SHP77 (cell line): ENCODE data around the gene CRB2.

ENCODE experiments used
- DNase-seq, 2 experiments: peaks; one replicate each; lab custom pipeline; 2025; lab: John Stamatoyannopoulos, UW

CRB2 gene

DNA sequence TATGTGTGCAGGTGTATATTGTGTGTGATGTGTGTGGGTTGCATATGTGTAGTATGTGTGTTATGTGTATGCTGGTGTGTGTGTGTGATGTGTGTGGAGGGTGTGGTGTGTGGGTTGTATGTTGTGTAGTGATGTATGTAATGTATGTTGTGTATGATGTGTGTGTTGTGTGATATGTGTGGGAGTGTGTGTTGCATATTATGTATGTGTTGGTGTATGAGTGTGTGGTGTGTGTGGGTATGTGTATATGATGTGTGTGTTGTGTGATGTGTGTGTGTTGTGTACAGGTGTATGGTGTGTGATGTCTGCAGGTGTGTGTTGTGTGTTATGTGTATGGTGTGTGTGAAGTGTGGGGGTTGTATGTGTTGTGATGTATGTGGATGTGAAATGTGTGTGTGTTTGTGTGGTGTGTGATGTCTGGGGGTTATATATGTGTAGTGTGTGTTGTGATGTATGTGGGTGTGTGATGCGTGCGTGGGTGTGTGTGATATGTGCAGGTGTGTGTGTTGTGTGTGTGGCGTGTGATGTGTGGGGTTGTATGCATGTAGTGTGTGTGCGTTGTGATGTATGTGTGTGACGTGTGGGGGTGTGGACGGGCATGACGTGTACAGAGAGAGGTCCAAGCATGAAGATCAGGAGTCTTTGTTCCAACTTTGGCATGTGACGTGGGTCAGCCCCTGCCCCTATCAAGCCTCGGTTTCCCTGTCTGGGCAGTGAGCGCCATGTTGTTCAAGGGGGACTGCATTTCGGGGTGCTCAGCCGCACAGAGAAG lies 8.5 kb upstream of the CRB2 start:
- DNase-seq, result peak in 1 of 2 experiments; percentile 31

DNA sequence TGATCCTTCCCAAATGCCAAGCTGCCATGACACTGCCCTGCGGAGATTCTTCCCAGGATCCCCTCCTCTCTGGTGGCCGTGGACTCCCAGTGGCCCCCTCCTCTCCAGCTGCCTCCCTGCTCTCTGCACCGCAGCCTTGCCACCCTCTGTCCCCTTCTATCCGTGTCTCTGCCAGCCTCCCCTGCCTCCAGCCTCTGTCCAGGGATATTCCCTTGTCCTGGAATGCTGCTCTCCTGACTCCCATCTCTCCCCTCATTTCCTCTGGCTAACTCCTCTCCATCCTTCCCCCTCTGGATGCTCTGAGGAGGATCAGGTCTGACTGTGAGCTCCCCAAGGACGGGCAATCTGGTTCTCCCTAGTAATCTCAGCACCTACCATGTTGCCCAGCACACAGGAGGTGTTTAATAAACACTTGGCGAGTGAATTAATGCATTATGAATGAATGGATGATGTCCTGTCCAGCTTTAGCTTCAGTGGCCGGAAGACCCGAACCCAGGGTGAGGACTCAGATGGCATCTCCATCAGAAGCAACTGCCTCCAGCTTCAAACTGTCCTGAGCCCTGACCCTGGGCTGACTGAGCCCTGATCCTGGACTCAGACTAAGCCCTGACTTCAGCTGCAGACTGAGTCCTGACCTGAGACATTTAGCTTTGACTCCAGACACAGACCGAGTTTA lies 7.5 kb upstream of the CRB2 start:
- no peak for DNase-seq

DNA sequence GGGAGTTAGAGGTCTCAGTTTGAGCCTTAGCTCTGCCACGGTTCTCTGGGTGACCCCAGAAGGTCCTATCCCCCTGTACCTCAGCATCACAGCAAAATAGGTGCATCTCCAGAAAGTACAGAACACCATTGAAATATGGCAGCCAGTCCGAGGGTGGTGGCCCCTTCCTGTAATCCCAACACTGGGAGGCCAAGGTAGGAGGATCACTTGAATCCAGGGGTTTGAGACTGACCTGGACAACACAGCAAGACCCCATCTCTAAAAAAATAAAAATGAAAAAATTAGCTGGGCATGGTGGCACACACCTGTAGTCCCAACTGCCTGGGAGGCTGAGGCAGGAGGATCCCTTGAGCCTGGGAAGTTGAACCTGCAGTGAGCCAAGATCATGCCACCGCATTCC lies 7.0 kb upstream of the CRB2 start:
- DNase-seq, result no peak

DNA sequence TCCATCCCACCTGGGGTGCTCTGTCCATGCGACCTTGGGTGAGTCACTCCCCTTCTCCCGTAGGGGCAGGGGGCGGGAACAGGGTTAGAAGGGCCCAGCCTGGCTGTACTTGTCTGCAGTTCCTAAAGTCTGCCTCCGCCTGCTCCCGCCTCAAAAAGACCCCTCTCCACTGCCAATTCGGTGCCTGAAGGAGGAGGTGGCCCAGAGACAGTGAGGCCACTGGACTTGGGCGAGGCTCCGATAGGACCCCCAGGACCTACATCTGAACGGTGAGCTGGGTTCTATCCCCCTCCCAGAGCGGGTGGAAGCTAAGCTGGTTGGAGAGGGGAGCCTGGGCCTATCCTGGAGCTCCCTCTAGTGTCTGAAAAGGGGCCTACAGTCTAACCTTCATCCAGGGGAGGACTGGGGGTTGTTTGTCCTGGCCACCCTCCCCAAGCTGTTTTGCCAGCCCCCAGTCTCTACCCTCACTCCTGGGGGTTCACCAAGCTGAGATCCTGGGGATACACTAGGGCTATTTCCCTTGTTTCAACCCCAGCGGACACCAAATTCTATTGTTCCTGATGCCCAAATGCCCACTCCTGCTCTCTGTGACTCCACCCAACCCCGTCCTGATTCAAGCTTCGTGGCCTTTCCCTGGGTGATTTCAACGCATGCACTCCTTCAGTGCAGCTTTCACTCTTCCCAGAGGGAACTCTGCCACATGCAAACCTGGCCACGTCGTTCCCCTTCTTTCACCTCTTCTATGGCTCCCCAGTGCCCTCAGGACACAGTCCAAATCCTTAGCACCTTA lies 6.1 kb upstream of the CRB2 start:
- peak; percentile 57 to 72 for DNase-seq

DNA sequence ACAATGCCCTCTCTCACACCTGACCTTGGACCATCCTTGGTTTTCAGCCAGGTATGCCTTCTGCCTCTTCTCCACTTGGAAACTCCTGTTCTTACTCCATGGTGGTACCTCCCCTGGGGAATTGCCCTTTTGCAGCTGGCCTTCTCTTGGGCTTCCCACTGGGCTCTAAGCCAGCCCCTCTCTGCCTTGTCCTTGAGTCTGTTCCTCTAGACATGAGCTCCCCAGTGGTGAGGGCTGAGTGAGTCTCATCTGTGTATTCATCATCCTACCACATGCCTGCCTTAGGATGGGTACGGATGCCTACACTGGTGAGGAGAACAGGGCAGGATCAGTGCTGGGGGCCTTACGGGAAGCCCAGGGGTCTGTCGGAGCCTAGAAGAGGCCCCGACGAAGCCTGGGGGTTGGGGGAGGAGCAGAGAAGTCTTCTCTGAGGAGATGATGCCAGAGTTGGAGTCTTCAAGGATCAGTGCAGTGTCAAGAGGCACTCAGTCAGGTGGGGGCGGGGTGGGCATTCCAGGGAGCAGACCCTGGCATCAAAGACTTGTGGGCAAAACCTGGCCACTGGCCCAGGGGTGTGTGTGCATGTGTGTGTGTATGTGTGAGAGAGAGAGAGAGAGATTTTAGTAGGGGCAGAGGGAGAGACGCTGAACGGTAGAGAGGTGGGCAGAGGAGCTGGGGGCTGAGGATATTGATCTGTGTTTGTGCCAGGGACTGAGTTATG lies 5.2 kb upstream of the CRB2 start:
- peak in 1 of 2 experiments; percentile 22 for DNase-seq

GRCh38 chr9:123353041-123353440 lies 3.0 kb upstream of the CRB2 start:
- no peak for DNase-seq

DNA sequence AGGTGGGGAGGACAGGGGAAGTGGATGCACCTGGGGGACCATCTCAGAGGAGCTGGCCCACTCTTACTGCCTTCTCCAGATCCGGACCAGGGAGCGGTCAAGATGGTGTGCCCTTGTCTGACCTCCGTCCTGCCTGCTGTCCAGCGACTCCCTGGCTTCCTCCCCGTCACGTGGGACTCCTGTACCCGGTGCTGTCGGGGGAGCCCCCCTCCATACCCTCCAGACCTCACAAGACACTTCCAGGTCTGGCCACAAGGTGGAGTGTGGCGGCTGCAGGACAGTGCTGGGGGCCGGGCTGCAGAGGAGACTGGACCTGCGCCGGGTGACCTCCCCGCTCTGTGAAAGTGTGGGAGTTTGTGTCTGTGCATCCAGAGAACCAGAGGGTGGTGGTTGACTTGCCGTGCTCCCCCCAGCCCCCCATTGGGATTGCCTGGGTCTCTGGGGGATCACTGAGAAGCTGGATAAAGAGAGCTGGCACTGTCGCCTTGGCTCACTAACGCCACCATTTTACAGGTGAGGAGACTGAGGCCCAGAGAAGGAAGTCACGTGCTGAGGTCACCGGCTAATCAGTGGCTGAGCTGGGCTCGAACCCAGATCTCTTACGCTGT lies 1.9 kb upstream of the CRB2 start:
- DNase-seq, result peak; percentile 45 to 60

- DNase-seq, result no peak
These were observed 1.0 kb upstream of the CRB2 start for GRCh38 chr9:123354806-123355508.

- DNase-seq, result no peak
These were observed 1.1 kb downstream of the CRB2 start for GRCh38 chr9:123356851-123357742.

DNA sequence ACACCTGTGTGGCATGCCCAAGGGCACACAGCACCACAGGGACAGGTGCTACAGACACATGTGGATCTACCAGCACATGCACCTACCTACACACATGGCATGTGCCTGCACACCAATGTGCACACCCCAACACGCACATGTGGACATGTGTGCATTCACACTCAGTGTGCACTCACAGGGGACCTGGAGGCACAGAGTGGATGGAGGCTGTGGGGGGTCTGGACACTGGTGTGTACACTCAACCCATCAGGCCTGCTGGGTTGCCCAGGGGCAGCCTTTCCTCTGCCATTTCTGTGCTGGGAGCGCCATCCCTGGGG lies 1.7 kb downstream of the CRB2 start:
- DNase-seq, result no peak

GRCh38 chr9:123358181-123358905 lies 2.3 kb downstream of the CRB2 start:
- DNase-seq, result no peak

- DNase-seq, result no peak
These were observed 3.1 kb downstream of the CRB2 start for GRCh38 chr9:123359106-123359505.

DNA sequence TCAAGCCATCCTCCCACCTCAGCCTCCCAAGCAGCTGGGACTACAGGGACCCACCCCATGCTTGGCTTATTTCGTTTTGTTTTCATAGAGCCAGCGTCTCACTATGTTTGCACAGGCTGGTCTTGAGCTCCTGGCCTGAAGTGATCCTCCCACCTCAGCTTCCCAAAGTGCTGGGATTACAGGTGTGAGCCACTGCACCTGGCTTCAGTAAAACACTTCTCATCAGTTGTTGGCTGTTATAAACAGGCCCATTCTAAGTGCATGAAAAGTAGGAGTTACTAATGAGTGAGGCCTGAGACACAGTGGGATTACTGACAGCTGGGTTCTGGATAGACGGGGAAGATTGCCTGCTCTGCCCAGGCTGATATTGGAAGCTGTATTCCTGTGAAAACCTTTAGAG lies 3.5 kb downstream of the CRB2 start:
- peak in 1 of 2 experiments; percentile 52 for DNase-seq

DNA sequence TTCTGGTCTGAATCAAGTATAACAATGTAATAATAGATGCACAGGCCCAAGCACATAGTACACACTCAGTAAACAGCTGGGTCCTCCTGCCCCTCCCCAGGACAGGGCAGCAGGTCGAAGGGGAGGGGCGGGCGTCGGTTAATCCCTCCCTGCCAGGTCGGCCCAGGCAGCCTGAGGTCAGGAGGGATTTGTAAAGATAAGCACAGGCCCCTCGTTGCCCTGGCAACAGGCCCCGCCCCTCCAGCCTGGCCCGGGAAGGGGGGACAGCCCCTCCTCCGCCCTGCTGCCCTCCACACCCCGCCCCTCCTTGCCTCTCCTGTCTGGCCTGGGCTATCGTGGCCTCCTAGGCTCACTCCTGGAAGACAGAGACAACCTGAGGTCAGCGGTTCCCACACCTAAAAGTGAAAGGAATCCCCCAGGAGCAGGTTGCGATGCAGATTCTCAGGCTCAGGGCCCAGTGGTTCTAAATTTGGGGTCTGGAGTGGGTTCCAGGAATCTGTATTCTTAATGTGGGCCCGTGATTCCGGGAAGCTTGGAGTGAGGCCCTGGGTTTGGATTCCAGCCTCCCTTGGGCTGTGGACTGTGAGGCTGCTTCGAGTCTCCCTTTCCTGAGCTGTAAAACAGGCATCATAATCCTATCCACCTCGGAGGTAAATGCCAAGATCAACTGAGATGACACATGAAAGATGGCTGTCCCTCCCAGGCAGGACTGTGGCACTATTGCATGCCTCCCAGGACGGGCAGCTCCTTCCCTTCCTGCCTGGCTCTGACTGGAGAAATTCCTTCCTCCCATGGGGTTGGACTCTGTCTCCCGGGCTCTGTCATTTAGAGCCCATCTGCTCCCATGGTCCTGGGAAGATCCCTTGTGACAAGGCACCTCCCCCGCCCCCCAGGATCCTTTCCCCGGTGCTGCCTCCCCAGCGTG lies 4.4 kb downstream of the CRB2 start:
- peak; percentile 40 to 62 for DNase-seq

- no peak for DNase-seq
These were observed 5.2 kb downstream of the CRB2 start for GRCh38 chr9:123361086-123361730.

DNA sequence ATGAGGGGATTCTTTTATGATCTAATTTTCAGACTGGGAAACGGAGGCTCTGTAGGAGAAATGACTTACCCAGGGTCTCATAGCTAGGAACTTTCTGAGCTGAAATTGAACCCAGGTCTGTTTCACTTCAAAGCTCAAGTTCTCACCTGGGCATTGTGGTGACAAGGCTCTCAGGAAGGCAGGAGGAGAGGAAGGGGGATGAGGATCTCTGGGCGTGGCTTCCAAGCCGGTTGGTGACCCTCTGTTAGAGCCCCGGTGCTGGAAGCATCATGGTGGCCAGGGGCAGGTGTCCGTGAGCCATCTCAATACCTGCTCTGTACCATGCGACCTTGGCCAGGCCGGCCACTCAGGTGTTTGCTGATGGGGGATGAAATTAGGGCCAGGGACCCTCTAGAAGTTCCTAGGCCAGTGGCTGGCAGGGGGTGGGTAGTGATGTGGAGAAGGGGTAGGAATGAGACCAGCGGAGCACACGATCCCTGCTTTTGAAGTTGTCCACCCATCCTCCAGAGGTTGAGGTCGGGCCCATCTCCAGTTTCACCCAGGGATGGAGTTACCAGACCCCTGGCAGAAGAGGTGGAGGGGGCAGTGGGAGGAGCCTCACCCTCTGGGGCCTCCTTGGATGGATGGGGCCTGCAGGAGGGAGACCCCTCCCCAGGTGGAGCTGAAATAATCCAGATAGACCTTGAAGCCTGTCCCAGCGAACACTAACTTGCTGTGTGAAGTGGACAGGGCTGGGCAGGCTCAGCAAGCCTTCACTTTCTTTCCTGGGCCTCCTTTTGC lies 5.9 kb downstream of the CRB2 start:
- no peak for DNase-seq

- DNase-seq, result no peak
These were observed 6.9 kb downstream of the CRB2 start for GRCh38 chr9:123362856-123363255.
